HCT116 (cell line): Measurements from ENCODE around the gene OPTN. TPM values are rescaled to one million over a fixed set of nuclear protein-coding genes. Genes with fewer than 3 reads are reported as not detected.

Experiments used
- ATAC-seq: fragments of 200-7000 bp; cut with Tn5 transposase; 2 replicates; pipeline ENCODE4 v1.9.1; 2020; ENCODE audit warnings: mild to moderate bottlenecking, moderate library complexity
- BruUV-seq: library from RNA; stranded (reverse); fragments of 400-500 nt; replicated peaks from 2 replicates; lab custom pipeline; 2021; lab: Mats Ljungman, UMichigan
- CTCF ChIA-PET: fragments of 300-600 bp; sonication (Branson Sonifier 250); formaldehyde crosslinking; loops from one replicate; lab custom pipeline; 2021; ENCODE audit warnings: antibody characterized with exemption; lab: Charles Lee
- POLR2A ChIA-PET: fragments of 300-600, 350-600 bp; sonication (Branson Sonifier 250); formaldehyde crosslinking; loops from one replicate; lab custom pipeline; 2021; ENCODE audit warnings: antibody characterized with exemption; lab: Charles Lee
- RAD21 ChIA-PET, 2 experiments: fragments of 300-600 bp; sonication (Branson Sonifier 250); formaldehyde crosslinking; loops; one replicate each; lab custom pipeline; 2023; ENCODE audit warnings: low total read pairs in 2 of 2; ENCODE audit not compliant: uncharacterized antibody in 2 of 2, unreplicated experiment in 2 of 2, low non-redundant PET in 1 of 2; lab: Charles Lee
- DNase-seq: peaks from one replicate; pipeline ENCODE4 v3.0.0-alpha.2; 2010; ENCODE audit warnings: low read depth, low spot score
- H2AFZ ChIP-seq: fragments of 200-600 bp; shearing (Covaris generic), sonication (generic); 2 replicates; pipeline ENCODE4 v1.6.1; 2017; ENCODE audit warnings: low read depth, mixed run types, mixed read lengths, antibody characterized with exemption, low read length; ENCODE audit not compliant: poor library complexity, severe bottlenecking
- H3K27ac ChIP-seq: 2 replicates; pipeline ENCODE4 v1.5.1; 2012; ENCODE audit warnings: low read depth, low read length
- H3K27me3 ChIP-seq: fragments of 200-600 bp; sonication (generic); 2 replicates; pipeline ENCODE4 v1.6.1; 2016; ENCODE audit warnings: mixed run types, low read length, mixed read lengths; ENCODE audit not compliant: insufficient read depth
- H3K36me3 ChIP-seq, 2 experiments: fragments of 200-500 bp in 1 of 2; fragments of 200-600 bp in 1 of 2; sonication (Bioruptor generic) in 1 of 2; sonication (generic) in 1 of 2; 2 replicates each; pipeline versions ENCODE4 v1.5.1 to v1.6.1; 2014 to 2016; ENCODE audit warnings: low read length in 2 of 2, inconsistent platforms in 1 of 2, mixed read lengths in 1 of 2, mixed run types in 1 of 2; ENCODE audit not compliant: insufficient read depth in 2 of 2, control insufficient read depth in 1 of 2
- H3K4me1 ChIP-seq, 2 experiments: fragments of 200-600 bp in 1 of 2; sonication (generic) in 1 of 2; 2 replicates each; pipeline versions ENCODE4 v1.5.1 to v1.6.1; 2012 to 2017; ENCODE audit warnings: low read length in 2 of 2, inconsistent platforms in 1 of 2, mild to moderate bottlenecking in 1 of 2, mixed read lengths in 1 of 2, mixed run types in 1 of 2, moderate library complexity in 1 of 2; ENCODE audit not compliant: insufficient read depth in 2 of 2, control insufficient read depth in 1 of 2
- H3K4me2 ChIP-seq: fragments of 200-600 bp; sonication (generic); 2 replicates; pipeline ENCODE4 v1.6.1; 2017; ENCODE audit warnings: mixed run types, low read length, mixed read lengths
- H3K4me3 ChIP-seq, 2 experiments: fragments of 200-600 bp in 1 of 2; sonication (generic) in 1 of 2; replicated peaks in 1 of 2; 2 replicates each; pipeline ENCODE4 v1.5.1; 2011 to 2016; ENCODE audit warnings: low read length in 2 of 2, control low read depth in 1 of 2, low read depth in 1 of 2, mild to moderate bottlenecking in 1 of 2, mixed read lengths in 1 of 2, mixed run types in 1 of 2
- H3K79me2 ChIP-seq: fragments of 200-600 bp; sonication (generic); 2 replicates; pipeline ENCODE4 v1.6.1; 2017; ENCODE audit warnings: mild to moderate bottlenecking, mixed run types, low read length, moderate library complexity, mixed read lengths; ENCODE audit not compliant: insufficient read depth
- H3K9ac ChIP-seq: fragments of 200-600 bp; sonication (generic); 2 replicates; pipeline ENCODE4 v1.6.1; 2016; ENCODE audit warnings: low read length, mixed read lengths
- H3K9me2 ChIP-seq: fragments of 200-600 bp; sonication (generic), shearing (Covaris generic); 2 replicates; pipeline ENCODE4 v1.6.1; 2017; ENCODE audit warnings: mixed run types, mild to moderate bottlenecking, moderate library complexity; ENCODE audit not compliant: insufficient read depth
- H3K9me3 ChIP-seq, 2 experiments: fragments of 200-500 bp in 1 of 2; fragments of 200-600 bp in 1 of 2; sonication (Bioruptor generic) in 1 of 2; sonication (generic) in 1 of 2; 2 replicates each; pipeline ENCODE4 v1.6.1; 2014 to 2017; ENCODE audit warnings: low read length in 2 of 2, mixed read lengths in 2 of 2, inconsistent platforms in 1 of 2, low read depth in 1 of 2, mild to moderate bottlenecking in 1 of 2, mixed run types in 1 of 2, moderate library complexity in 1 of 2; ENCODE audit not compliant: control insufficient read depth in 1 of 2, insufficient read depth in 1 of 2
- H4K20me1 ChIP-seq: fragments of 200-600 bp; sonication (generic), shearing (Covaris generic); 2 replicates; pipeline ENCODE4 v1.6.1; 2017; ENCODE audit warnings: mixed run types, mild to moderate bottlenecking, moderate library complexity; ENCODE audit not compliant: insufficient read depth
- CBX3 ChIP-seq: IDR thresholded peaks from 2 replicates; pipeline ENCODE4 v1.6.1; 2012; ENCODE audit warnings: low read depth
- CEBPB ChIP-seq: IDR thresholded peaks from 2 replicates; pipeline ENCODE4 v1.6.1; 2012; ENCODE audit warnings: low read depth
- EGR1 ChIP-seq: IDR thresholded peaks from 2 replicates; pipeline ENCODE4 v1.6.1; 2012; ENCODE audit warnings: low read depth
- ELF1 ChIP-seq: IDR thresholded peaks from 2 replicates; pipeline ENCODE4 v1.6.1; 2012; ENCODE audit warnings: low read depth, borderline replicate concordance
- EZH2 ChIP-seq: fragments of 200-600 bp; sonication (generic); IDR thresholded peaks from 2 replicates; pipeline ENCODE4 v1.6.1; 2017; ENCODE audit warnings: antibody characterized with exemption, mixed run types
- EZH2phosphoT487 ChIP-seq: fragments of 200-600 bp; IDR thresholded peaks from 2 replicates; pipeline ENCODE4 v1.6.1; 2018; ENCODE audit warnings: antibody characterized with exemption, borderline replicate concordance
- FOSL1 ChIP-seq: IDR thresholded peaks from 2 replicates; pipeline ENCODE4 v1.6.1; 2012; ENCODE audit warnings: low read depth
- JUND ChIP-seq: IDR thresholded peaks from 2 replicates; pipeline ENCODE4 v1.6.1; 2012
- POLR2A ChIP-seq: IDR thresholded peaks from 2 replicates; pipeline ENCODE4 v1.7.0; 2011; ENCODE audit warnings: borderline replicate concordance; ENCODE audit not compliant: insufficient read depth, insufficient read length; ENCODE audit errors: extremely low read depth
- POLR2AphosphoS5 ChIP-seq: IDR thresholded peaks from 2 replicates; pipeline ENCODE4 v1.6.1; 2011; ENCODE audit warnings: mild to moderate bottlenecking, low read depth, low read length, moderate library complexity
- RAD21 ChIP-seq: IDR thresholded peaks from 2 replicates; pipeline ENCODE4 v1.6.1; 2012; ENCODE audit warnings: low read depth, mild to moderate bottlenecking
- SIN3A ChIP-seq: IDR thresholded peaks from 2 replicates; pipeline ENCODE4 v1.6.1; 2012; ENCODE audit warnings: low read depth
- TCF7L2 ChIP-seq: IDR thresholded peaks from 2 replicates; pipeline ENCODE4 v1.7.0; 2011; ENCODE audit warnings: borderline replicate concordance, inconsistent platforms; ENCODE audit not compliant: insufficient read depth, insufficient read length; ENCODE audit errors: extremely low read depth
- YY1 ChIP-seq: IDR thresholded peaks from 2 replicates; pipeline ENCODE4 v1.6.1; 2011; ENCODE audit warnings: low read length, low read depth, moderate library complexity, mild to moderate bottlenecking; ENCODE audit not compliant: insufficient replicate concordance; ENCODE audit errors: extremely low read depth
- ZFX ChIP-seq: fragments of 450-650 bp; IDR thresholded peaks from 2 replicates; pipeline ENCODE4 v1.6.1; 2017
- ZNF274 ChIP-seq: fragments of 200-500 bp; sonication (Bioruptor generic); IDR thresholded peaks from 2 replicates; pipeline ENCODE4 v1.6.1; 2014; ENCODE audit warnings: mild to moderate bottlenecking, low read depth, low read length, inconsistent platforms
- intact Hi-C: fragments of 100-400 bp; cut with micrococcal nuclease; formaldehyde crosslinking; loops from 2 replicates; pipeline ENCODE4 v1.10.0; 2022
- total RNA-seq: library from RNA; stranded (reverse); gene quantifications from one replicate; pipeline ENCODE4 v1.2.1, GENCODE V29; 2021; ENCODE audit not compliant: unreplicated experiment
- TF ChIP-seq, protein P1 (sequence below), 3 experiments: fragments of 200-600 bp in 1 of 3; sonication (generic) in 1 of 3; IDR thresholded peaks in 2 of 3; conservative IDR thresholded peaks in 1 of 3; 2 replicates each; pipeline ENCODE4 v1.5.1; 2012 to 2017; ENCODE audit warnings: low read depth in 2 of 3, low read length in 2 of 3, antibody characterized with exemption in 1 of 3, borderline replicate concordance in 1 of 3, control low read depth in 1 of 3, mild to moderate bottlenecking in 1 of 3, mixed read lengths in 1 of 3, mixed run types in 1 of 3, moderate library complexity in 1 of 3; ENCODE audit not compliant: insufficient read depth in 1 of 3
- TF ChIP-seq, protein P2 (sequence below): IDR thresholded peaks from 2 replicates; pipeline ENCODE4 v1.6.1; 2012; ENCODE audit warnings: low read depth
- TF ChIP-seq, protein P3 (sequence below): IDR thresholded peaks from 2 replicates; pipeline ENCODE4 v1.6.1; 2012
- TF ChIP-seq, protein P4 (sequence below): IDR thresholded peaks from 2 replicates; pipeline ENCODE4 v1.6.1; 2011; ENCODE audit warnings: mild to moderate bottlenecking, low read length, moderate library complexity; ENCODE audit not compliant: insufficient replicate concordance; ENCODE audit errors: extremely low read depth

The OPTN gene
- total RNA-seq, 1 experiment from 2014 or later: 17.0 TPM

DNA sequence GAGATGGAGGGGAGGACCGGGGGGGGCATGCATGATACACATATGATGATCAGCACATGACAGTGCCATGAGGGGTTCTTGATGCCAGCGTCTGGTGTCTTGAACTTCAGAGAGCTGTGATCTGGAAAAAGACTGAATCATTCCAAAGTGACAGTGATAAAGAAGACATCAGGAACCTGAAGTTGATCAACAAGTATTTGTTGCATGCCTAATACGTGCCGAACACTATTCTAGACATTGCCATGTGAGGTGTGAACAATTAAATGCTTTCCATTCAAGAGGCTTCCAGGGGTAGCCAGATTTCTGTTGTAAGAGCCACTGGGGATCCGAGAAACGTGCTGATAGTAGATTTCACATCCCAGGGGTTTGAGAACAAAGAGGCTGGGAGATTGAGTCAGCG is 67.6 kb downstream of the OPTN start:
- no peaks in the 10 kb centered on the region for H3K9me3 ChIP-seq
- ChIA-PET CTCF (no interaction called here), RAD21 (no interaction called here), POLR2A (interaction anchor here (1.4 kb wide), 1 partner anchor 9 kb away, joined by 3 read pairs; no protein-coding TSS in a partner anchor)
- peaks cover 0 to 1% of the 10 kb centered on the region in 2 experiments; a peak in 2 of 4 replicates for H3K4me1 ChIP-seq
- intact Hi-C loops: no loop called here
- no peak overlapping the region for H3K4me3 ChIP-seq
- H2AFZ ChIP-seq: no peak overlapping the region
- no peaks in the 10 kb centered on the region for H3K27me3 ChIP-seq
- H3K36me3 ChIP-seq: peaks cover 11 to 38% of the 10 kb centered on the region in 2 experiments
- peaks cover 89% of the 10 kb centered on the region for H3K79me2 ChIP-seq
- no peak overlapping the region for H3K4me2 ChIP-seq
- BruUV-seq: no TSS peak
- no peak overlapping the region for H3K27ac ChIP-seq
- TF ChIP-seq POLR2A (no peak), FOSL1 (no peak), ZNF274 (no peak), RAD21 (no peak), SIN3A (no peak), CBX3 (no peak), ZFX (no peak), EGR1 (no peak), YY1 (no peak), POLR2AphosphoS5 (no peak), EZH2 (no peak), EZH2phosphoT487 (no peak), CEBPB (no peak), ELF1 (no peak), TCF7L2 (no peak), JUND (no peak)
- TF ChIP-seq, protein P1, sequence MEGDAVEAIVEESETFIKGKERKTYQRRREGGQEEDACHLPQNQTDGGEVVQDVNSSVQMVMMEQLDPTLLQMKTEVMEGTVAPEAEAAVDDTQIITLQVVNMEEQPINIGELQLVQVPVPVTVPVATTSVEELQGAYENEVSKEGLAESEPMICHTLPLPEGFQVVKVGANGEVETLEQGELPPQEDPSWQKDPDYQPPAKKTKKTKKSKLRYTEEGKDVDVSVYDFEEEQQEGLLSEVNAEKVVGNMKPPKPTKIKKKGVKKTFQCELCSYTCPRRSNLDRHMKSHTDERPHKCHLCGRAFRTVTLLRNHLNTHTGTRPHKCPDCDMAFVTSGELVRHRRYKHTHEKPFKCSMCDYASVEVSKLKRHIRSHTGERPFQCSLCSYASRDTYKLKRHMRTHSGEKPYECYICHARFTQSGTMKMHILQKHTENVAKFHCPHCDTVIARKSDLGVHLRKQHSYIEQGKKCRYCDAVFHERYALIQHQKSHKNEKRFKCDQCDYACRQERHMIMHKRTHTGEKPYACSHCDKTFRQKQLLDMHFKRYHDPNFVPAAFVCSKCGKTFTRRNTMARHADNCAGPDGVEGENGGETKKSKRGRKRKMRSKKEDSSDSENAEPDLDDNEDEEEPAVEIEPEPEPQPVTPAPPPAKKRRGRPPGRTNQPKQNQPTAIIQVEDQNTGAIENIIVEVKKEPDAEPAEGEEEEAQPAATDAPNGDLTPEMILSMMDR (IDR thresholded peaks at IDR 0.05 in 2 of 3, conservative IDR thresholded peaks at IDR 0.05 in 1 of 3; ENCODE audit: borderline replicate concordance in 1 of 3, insufficient read depth in 1 of 3, low read depth in 2 of 3, low read length in 2 of 3): no peak
- TF ChIP-seq, protein P2, sequence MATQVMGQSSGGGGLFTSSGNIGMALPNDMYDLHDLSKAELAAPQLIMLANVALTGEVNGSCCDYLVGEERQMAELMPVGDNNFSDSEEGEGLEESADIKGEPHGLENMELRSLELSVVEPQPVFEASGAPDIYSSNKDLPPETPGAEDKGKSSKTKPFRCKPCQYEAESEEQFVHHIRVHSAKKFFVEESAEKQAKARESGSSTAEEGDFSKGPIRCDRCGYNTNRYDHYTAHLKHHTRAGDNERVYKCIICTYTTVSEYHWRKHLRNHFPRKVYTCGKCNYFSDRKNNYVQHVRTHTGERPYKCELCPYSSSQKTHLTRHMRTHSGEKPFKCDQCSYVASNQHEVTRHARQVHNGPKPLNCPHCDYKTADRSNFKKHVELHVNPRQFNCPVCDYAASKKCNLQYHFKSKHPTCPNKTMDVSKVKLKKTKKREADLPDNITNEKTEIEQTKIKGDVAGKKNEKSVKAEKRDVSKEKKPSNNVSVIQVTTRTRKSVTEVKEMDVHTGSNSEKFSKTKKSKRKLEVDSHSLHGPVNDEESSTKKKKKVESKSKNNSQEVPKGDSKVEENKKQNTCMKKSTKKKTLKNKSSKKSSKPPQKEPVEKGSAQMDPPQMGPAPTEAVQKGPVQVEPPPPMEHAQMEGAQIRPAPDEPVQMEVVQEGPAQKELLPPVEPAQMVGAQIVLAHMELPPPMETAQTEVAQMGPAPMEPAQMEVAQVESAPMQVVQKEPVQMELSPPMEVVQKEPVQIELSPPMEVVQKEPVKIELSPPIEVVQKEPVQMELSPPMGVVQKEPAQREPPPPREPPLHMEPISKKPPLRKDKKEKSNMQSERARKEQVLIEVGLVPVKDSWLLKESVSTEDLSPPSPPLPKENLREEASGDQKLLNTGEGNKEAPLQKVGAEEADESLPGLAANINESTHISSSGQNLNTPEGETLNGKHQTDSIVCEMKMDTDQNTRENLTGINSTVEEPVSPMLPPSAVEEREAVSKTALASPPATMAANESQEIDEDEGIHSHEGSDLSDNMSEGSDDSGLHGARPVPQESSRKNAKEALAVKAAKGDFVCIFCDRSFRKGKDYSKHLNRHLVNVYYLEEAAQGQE: no peak
- TF ChIP-seq, protein P3, sequence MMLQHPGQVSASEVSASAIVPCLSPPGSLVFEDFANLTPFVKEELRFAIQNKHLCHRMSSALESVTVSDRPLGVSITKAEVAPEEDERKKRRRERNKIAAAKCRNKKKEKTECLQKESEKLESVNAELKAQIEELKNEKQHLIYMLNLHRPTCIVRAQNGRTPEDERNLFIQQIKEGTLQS: no peak
- TF ChIP-seq, protein P4, sequence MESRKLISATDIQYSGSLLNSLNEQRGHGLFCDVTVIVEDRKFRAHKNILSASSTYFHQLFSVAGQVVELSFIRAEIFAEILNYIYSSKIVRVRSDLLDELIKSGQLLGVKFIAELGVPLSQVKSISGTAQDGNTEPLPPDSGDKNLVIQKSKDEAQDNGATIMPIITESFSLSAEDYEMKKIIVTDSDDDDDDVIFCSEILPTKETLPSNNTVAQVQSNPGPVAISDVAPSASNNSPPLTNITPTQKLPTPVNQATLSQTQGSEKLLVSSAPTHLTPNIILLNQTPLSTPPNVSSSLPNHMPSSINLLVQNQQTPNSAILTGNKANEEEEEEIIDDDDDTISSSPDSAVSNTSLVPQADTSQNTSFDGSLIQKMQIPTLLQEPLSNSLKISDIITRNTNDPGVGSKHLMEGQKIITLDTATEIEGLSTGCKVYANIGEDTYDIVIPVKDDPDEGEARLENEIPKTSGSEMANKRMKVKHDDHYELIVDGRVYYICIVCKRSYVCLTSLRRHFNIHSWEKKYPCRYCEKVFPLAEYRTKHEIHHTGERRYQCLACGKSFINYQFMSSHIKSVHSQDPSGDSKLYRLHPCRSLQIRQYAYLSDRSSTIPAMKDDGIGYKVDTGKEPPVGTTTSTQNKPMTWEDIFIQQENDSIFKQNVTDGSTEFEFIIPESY: no peak
- ATAC-seq (no peak), DNase-seq (no peak)
- no peaks in the 10 kb centered on the region for H4K20me1 ChIP-seq
- H3K9me2 ChIP-seq: no peaks in the 10 kb centered on the region
- no peak overlapping the region for H3K9ac ChIP-seq
